NCI-H1092 (cell line): ENCODE measurements around the gene GRAMD1B.

Source experiments
- DNase-seq: peaks from one replicate; lab custom pipeline; 2025; lab: John Stamatoyannopoulos, UW

The GRAMD1B gene

GRCh38 chr11:123409456-123410217, 20.4 kb upstream of the GRAMD1B start:
- no peak for DNase-seq

- no peak for DNase-seq
Observed at GRCh38 chr11:123410218-123410549, 19.9 kb upstream of the GRAMD1B start.

GRCh38 chr11:123413636-123414035, 16.4 kb upstream of the GRAMD1B start:
- no peak for DNase-seq

- no peak for DNase-seq
Observed at GRCh38 chr11:123416566-123416965, 13.5 kb upstream of the GRAMD1B start.

GRCh38 chr11:123418351-123419114, 11.5 kb upstream of the GRAMD1B start:
- no peak for DNase-seq

GRCh38 chr11:123419731-123420452, 10.2 kb upstream of the GRAMD1B start:
- no peak for DNase-seq

- no peak for DNase-seq
Observed at GRCh38 chr11:123421589-123421988, 8.5 kb upstream of the GRAMD1B start.

GRCh38 chr11:123425367-123425766, 4.7 kb upstream of the GRAMD1B start:
- DNase-seq = no peak

GRCh38 chr11:123426789-123427188, 3.3 kb upstream of the GRAMD1B start:
- DNase-seq = no peak

GRCh38 chr11:123427405-123427804, 2.7 kb upstream of the GRAMD1B start:
- no peak for DNase-seq

GRCh38 chr11:123428116-123428715, 1.9 kb upstream of the GRAMD1B start:
- no peak for DNase-seq

GRCh38 chr11:123429336-123429735, 733 bp upstream of the GRAMD1B start:
- DNase-seq = no peak

- no peak for DNase-seq
Observed at GRCh38 chr11:123430721-123431497, 840 bp downstream of the GRAMD1B start.

GRCh38 chr11:123431619-123432018, 1.6 kb downstream of the GRAMD1B start:
- DNase-seq = no peak

GRCh38 chr11:123434262-123434661, 4.2 kb downstream of the GRAMD1B start:
- DNase-seq = no peak

GRCh38 chr11:123434911-123435310, 4.8 kb downstream of the GRAMD1B start:
- DNase-seq = no peak

GRCh38 chr11:123437236-123437979, 7.3 kb downstream of the GRAMD1B start:
- DNase-seq = no peak

- no peak for DNase-seq
Observed at GRCh38 chr11:123438131-123438627, 8.1 kb downstream of the GRAMD1B start.

GRCh38 chr11:123439616-123440015, 9.5 kb downstream of the GRAMD1B start:
- DNase-seq = no peak

- DNase-seq = no peak
Observed at GRCh38 chr11:123441161-123441560, 11.1 kb downstream of the GRAMD1B start.
